Smooth muscle cell (in vitro differentiated cells): ENCODE data around the gene TULP3. TPM values are rescaled to one million over a fixed set of nuclear protein-coding genes. Genes with fewer than 3 reads are reported as not detected.
"Not testable (repeated sequence)": the region's sequence is repeated elsewhere in the genome, so short reads cannot be mapped to it uniquely, and the experiment has no call there.

ENCODE experiments used
- DNase-seq: peaks from one replicate; lab custom pipeline; 2025; ENCODE audit not compliant: unreplicated experiment; lab: John Stamatoyannopoulos, UW
- H2AFZ ChIP-seq: fragments of 200-600 bp; sonication (generic); 2 replicates; pipeline ENCODE4 v1.6.0; 2016; ENCODE audit warnings: antibody characterized with exemption, low read depth, mild to moderate bottlenecking
- H3F3A ChIP-seq: fragments of 200-600 bp; sonication (generic); 2 replicates; pipeline ENCODE4 v1.6.0; 2017; ENCODE audit warnings: antibody characterized with exemption, low read depth
- H3K27ac ChIP-seq: fragments of 200-600 bp; sonication (generic); 2 replicates; pipeline ENCODE4 v1.5.1; 2016; ENCODE audit warnings: low read depth, mild to moderate bottlenecking
- H3K27me3 ChIP-seq: fragments of 200-600 bp; sonication (generic); 2 replicates; pipeline ENCODE4 v1.6.1; 2016; ENCODE audit warnings: low read depth, mild to moderate bottlenecking
- H3K36me3 ChIP-seq: fragments of 200-600 bp; sonication (generic); 2 replicates; pipeline ENCODE4 v1.5.1; 2016; ENCODE audit warnings: low read depth
- H3K4me1 ChIP-seq: fragments of 200-600 bp; sonication (generic); 2 replicates; pipeline ENCODE4 v1.5.1; 2016; ENCODE audit warnings: low read depth
- H3K4me2 ChIP-seq: fragments of 200-600 bp; sonication (generic); 2 replicates; pipeline ENCODE4 v1.6.0; 2016; ENCODE audit warnings: mild to moderate bottlenecking
- H3K4me3 ChIP-seq: fragments of 200-600 bp; sonication (generic); 2 replicates; pipeline ENCODE4 v1.5.1; 2016; ENCODE audit warnings: mild to moderate bottlenecking
- H3K79me2 ChIP-seq: fragments of 200-600 bp; sonication (generic); 2 replicates; pipeline ENCODE4 v1.6.0; 2016; ENCODE audit warnings: low read depth, mild to moderate bottlenecking
- H3K9ac ChIP-seq: fragments of 200-600 bp; sonication (generic); 2 replicates; pipeline ENCODE4 v1.6.0; 2016; ENCODE audit warnings: low read depth
- H3K9me3 ChIP-seq: fragments of 200-600 bp; sonication (generic); replicated peaks from 2 replicates; pipeline ENCODE4 v1.5.1; 2016; ENCODE audit warnings: low read depth
- H4K20me1 ChIP-seq: fragments of 200-600 bp; sonication (generic); 2 replicates; pipeline ENCODE4 v1.6.0; 2016; ENCODE audit warnings: low read depth
- WGBS: methylation state at CpG from one replicate; pipeline ENCODE4 v1.1.7; 2016; ENCODE audit warnings: low lambda C conversion rate; 5-methylcytosine and 5-hydroxymethylcytosine counted together
- polyA plus RNA-seq: library from polyadenylated mRNA; unstranded; fragments of >200 nt; fragmentation: Nextera tagmentation; extraction: Ambion mirVana; gene quantifications from 2 replicates; pipeline ENCODE4 v1.2.1, GENCODE V29; 2016
- total RNA-seq: library from RNA; depleted of rRNA; stranded (reverse); fragments of >200 nt; gene quantifications from 2 replicates; pipeline ENCODE4 v1.2.3, GENCODE V29; 2014
- TF ChIP-seq, protein P1 (sequence below): fragments of 200-600 bp; sonication (generic); IDR thresholded peaks from 2 replicates; pipeline ENCODE4 v1.5.1; 2017; ENCODE audit warnings: borderline replicate concordance, mild to moderate bottlenecking, antibody characterized with exemption; ENCODE audit not compliant: insufficient read depth, poor library complexity, severe bottlenecking

The TULP3 gene
- total and polyA plus RNA-seq, 2 experiments from 2014 or later = 33.7 to 40.6 TPM

DNA sequence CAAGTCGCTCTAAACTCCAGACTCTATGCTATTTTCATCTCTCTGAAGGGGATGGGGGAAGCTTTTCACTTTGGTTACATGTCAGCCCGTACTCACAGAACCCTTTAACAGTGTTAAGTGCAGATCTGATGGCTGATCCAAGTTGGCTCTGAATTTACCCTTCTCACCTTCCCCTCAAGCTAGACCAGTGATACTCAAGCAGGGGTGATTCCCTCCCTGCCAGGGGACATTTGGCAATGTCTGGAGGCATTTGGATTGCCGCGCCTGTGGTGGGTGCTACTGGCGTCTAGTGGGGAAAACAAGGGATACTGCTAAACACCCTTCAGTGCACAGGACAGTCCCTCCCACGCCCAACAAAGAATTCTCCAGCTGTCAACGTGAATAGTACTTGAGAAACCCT, 27.8 kb upstream of the TULP3 start:
- Histone ChIP-seq H3K36me3 (no peaks in the 10 kb centered on the region), H3K9ac (no peak overlapping the region), H3F3A (no peaks in the 10 kb centered on the region), H4K20me1 (no peaks in the 10 kb centered on the region), H3K4me1 (no peaks in the 10 kb centered on the region), H3K4me3 (no peak overlapping the region), H3K27ac (no peak overlapping the region), H3K4me2 (no peak overlapping the region), H2AFZ (no peak overlapping the region), H3K9me3 (no peaks in the 10 kb centered on the region), H3K79me2 (no peaks in the 10 kb centered on the region), H3K27me3 (no peaks in the 10 kb centered on the region)
- 98% methylated on average over 7 of the region's 7 CpGs for WGBS
- TF ChIP-seq, protein P1, sequence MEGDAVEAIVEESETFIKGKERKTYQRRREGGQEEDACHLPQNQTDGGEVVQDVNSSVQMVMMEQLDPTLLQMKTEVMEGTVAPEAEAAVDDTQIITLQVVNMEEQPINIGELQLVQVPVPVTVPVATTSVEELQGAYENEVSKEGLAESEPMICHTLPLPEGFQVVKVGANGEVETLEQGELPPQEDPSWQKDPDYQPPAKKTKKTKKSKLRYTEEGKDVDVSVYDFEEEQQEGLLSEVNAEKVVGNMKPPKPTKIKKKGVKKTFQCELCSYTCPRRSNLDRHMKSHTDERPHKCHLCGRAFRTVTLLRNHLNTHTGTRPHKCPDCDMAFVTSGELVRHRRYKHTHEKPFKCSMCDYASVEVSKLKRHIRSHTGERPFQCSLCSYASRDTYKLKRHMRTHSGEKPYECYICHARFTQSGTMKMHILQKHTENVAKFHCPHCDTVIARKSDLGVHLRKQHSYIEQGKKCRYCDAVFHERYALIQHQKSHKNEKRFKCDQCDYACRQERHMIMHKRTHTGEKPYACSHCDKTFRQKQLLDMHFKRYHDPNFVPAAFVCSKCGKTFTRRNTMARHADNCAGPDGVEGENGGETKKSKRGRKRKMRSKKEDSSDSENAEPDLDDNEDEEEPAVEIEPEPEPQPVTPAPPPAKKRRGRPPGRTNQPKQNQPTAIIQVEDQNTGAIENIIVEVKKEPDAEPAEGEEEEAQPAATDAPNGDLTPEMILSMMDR = no peak
- DNase-seq = no peak

DNA sequence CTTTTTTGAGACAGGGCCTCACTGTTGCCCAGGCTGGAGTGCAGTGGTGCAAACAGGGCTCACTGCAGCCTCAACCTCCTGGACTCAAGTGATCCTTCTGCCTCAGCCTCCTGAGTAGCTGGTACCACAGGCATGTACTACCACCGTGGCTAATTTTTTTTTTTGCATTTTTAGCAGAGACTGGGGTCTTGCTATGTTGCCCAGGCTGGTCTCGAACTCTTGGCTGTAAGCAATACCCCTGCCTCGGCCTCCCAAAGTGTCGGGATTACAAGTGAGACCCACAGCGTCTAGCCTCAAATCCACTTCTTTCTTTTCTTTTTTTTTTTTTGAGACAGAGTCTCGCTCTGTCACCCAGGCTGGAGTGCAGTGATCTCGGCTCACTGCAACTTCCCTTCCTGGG, 27.3 kb upstream of the TULP3 start:
- H3K27ac ChIP-seq, H4K20me1 ChIP-seq, H3K4me3 ChIP-seq, H3K4me2 ChIP-seq, H3K9ac ChIP-seq, H3K9me3 ChIP-seq, DNase-seq, H3K36me3 ChIP-seq, H3K79me2 ChIP-seq, H3K27me3 ChIP-seq, H3F3A ChIP-seq, H2AFZ ChIP-seq, H3K4me1 ChIP-seq: not testable (repeated sequence)
- 98% methylated on average over 7 of the region's 7 CpGs for WGBS

DNA sequence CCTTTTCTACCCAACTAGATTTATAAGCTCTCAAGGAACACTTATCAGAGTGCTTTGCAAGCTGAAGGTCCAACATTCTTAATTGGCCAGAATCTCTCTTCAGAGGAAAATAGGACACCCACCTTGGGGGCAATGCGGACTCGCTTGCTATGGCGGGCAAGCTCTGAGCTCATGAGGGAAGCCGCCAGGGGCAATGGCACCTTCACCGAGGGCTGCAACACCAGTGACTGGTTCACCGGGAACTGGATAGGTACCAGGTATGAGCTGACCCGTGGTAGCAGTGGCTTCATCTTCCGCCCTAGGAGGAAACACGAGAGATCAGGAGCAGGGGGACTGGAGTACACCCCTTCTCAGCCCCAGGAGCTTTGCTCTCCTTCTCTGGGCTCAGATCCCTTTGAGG, 26.5 kb upstream of the TULP3 start:
- Histone ChIP-seq H3F3A (no peaks in the 10 kb centered on the region), H3K4me3 (no peak overlapping the region), H2AFZ (no peak overlapping the region), H3K9me3 (no peaks in the 10 kb centered on the region), H3K36me3 (no peaks in the 10 kb centered on the region), H3K4me2 (no peak overlapping the region), H3K79me2 (no peaks in the 10 kb centered on the region), H3K9ac (no peak overlapping the region), H3K27me3 (no peaks in the 10 kb centered on the region), H4K20me1 (no peaks in the 10 kb centered on the region), H3K4me1 (no peaks in the 10 kb centered on the region), H3K27ac (no peak overlapping the region)
- DNase-seq = no peak
- 100% methylated on average over 9 of the region's 9 CpGs for WGBS
- TF ChIP-seq, protein P1 = no peak

DNA sequence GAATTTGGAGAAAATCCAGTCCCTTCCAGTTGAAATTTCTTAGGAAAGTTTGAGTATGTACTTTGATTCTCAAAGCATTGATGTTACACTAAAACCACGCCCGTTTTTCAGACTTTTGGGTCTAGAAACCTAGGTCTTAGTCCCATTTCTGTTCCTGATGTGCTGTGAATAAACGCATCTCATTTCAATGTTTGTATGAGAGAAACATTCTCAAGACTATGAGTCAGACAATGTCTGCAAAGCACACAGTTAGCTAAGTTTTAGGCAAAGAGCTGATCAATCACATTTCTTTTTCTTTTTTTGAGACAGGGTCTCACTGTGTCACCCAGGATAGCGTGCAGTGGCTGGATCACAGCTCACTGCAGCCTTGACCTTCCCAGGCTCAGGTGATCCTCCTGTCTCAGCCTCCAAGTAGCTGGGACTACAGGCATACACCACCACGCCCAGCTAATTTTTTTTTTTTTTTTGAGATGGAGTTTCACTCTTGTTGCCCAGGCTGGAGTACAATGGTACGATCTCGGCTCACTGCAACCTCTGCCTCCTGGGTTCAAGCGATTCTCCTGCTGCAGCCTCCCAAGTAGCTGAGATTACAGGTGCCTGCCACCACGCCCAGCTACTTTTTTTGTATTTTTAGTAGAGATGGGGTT, 21.6 kb upstream of the TULP3 start:
- H3K9me3 ChIP-seq, H3F3A ChIP-seq, H3K79me2 ChIP-seq, H4K20me1 ChIP-seq, H2AFZ ChIP-seq, H3K4me2 ChIP-seq, H3K9ac ChIP-seq, DNase-seq, H3K4me1 ChIP-seq, H3K4me3 ChIP-seq, H3K27me3 ChIP-seq, H3K36me3 ChIP-seq, H3K27ac ChIP-seq: not testable (repeated sequence)
- 90% methylated on average over 9 of the region's 9 CpGs for WGBS
